Measurements from ENCODE around the gene IKZF1.

Gene IKZF1

DNA sequence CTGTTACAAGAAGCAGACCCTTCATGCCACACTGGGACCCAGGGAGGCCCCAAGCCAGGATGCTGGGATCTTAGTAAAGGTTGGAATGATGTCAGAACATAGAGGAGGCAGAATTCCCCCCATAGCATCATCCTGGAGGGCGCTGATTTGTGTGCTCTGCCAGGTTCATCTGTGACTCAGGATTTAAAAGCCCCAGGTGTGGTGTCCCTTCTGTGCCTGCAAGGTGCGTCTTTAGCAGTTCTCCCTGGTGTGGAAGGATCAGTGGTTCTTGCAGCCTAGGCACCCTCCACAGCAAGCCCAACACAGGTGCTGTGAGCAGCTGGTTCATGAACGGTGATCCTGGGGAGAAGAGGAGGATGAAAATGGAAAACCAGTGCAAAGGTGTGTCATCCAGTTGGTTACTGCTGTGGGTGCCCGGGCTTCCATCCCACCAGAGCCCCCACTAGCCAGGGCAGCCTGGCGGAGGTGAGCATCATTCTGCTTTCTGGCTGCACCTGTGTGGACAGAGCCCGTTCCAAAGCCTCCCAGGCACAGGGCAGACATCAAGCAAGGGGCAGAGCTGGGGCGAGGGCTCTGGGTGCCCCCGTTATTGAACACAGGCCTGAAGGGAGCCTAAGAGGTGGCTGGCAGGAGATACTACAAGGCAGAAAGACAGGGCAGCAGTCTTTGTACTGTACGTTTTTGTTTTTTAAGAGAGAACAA, 49.5 kb downstream of the IKZF1 start:
- no peak overlapping the region for H3K4me3 ChIP-seq
- H3K36me3 ChIP-seq: peaks cover 41 to 100% (median 93%) of the 10 kb centered on the region in 11 experiments
- H3K27ac ChIP-seq: peak overlapping the region in 5 of 11 experiments; percentile 20 to 96 (median 90); a peak in 9 of 22 replicates
- H3K4me1 ChIP-seq: peaks cover 30 to 100% (median 76%) of the 10 kb centered on the region in 10 experiments
- H3K9ac ChIP-seq: no peak overlapping the region
- H3K27me3 ChIP-seq: no peaks in the 10 kb centered on the region
- TF ChIP-seq Cebpa-rat (IDR thresholded peaks at IDR 0.05): no peak
- no peaks in the 10 kb centered on the region for H3K9me3 ChIP-seq (replicated peaks in 1 of 11)
- peak overlapping the region in 5 of 11 experiments; percentile 6 to 87 (median 81); a peak in 6 of 22 replicates for H3K4me2 ChIP-seq
- H4K20me1 ChIP-seq: peaks cover 15 to 73% (median 40%) of the 10 kb centered on the region in 11 experiments; a peak in 17 of 22 replicates

DNA sequence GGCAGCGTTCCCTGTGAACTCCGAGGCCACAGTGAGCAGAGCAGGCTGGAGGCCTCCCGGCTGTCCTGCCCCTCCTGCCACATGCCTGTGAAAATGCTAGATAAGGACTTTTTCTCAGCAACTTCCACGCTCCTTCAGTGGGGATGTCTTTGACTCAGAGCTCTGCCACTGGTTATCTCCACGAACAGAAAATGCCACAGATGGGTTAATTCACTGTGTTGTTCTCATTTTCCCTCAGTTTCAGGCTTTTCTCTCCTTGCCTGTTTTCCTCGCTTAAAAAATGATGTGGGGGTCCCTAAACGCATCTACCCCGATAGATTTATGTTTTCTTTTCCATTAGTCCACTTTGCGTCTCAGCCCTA, 51.3 kb downstream of the IKZF1 start:
- Histone ChIP-seq H3K4me1 (peaks cover 23 to 100% (median 68%) of the 10 kb centered on the region in 10 experiments), H3K9ac (peak overlapping the region in 7 of 11 experiments; percentile 10 to 75 (median 62); a peak in 12 of 22 replicates), H3K36me3 (peaks cover 53 to 100% (median 94%) of the 10 kb centered on the region in 11 experiments), H3K4me2 (peak overlapping the region in 7 of 11 experiments; percentile 49 to 87 (median 75); a peak in 13 of 22 replicates), H3K4me3 (peak overlapping the region in 1 of 10 experiments; percentile 11; a peak in 1 of 20 replicates), H4K20me1 (peaks cover 15 to 65% (median 33%) of the 10 kb centered on the region in 11 experiments; a peak in 17 of 22 replicates), H3K27me3 (no peaks in the 10 kb centered on the region), H3K27ac (peak overlapping the region in 9 of 11 experiments; percentile 29 to 96 (median 80); a peak in 17 of 22 replicates), H3K9me3 (replicated peaks in 1 of 11) (no peaks in the 10 kb centered on the region)
- no peak for TF ChIP-seq Cebpa-rat (IDR thresholded peaks at IDR 0.05)

DNA sequence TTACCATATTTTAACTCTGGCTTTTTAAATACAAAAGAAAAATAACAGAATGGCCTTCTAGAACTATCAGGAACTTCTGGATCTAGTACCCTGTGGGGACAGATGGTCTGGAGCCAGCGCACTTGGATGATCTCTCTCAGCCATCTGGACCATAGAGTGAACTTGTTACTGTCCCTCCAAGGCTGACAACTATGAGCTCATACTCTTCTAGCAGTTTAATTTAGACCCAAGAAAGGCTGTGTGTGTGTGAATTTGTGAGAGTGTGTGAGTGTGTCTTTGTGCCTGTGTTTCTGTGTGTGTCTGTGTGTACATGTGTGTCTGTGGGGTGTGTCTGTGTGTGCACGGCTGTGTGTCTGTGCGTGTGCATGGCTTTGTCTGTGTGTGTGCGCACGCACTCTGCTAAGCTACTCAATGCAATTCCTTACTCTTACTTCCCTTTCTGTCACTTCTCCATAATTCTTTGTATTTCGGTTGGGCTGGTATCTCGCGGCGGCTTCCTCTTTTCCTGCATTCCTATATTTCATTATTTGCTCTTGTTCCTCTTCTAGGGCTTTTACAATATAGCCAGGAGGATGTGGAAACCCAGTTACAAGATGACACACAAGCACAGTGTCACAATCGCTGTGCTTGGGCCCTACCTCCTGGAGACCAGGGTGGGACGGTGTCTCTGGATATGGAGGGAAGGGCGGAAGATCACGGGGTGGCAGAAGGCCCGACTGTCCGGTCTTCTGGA, 51.9 kb downstream of the IKZF1 start:
- Histone ChIP-seq H4K20me1 (peaks cover 15 to 61% (median 27%) of the 10 kb centered on the region in 11 experiments; a peak in 17 of 22 replicates), H3K27me3 (no peaks in the 10 kb centered on the region), H3K36me3 (peaks cover 57 to 100% (median 98%) of the 10 kb centered on the region in 11 experiments), H3K4me2 (peak overlapping the region in 8 of 11 experiments; percentile 10 to 87 (median 72); a peak in 14 of 22 replicates), H3K9ac (peak overlapping the region in 8 of 11 experiments; percentile 16 to 78 (median 72); a peak in 14 of 22 replicates), H3K4me3 (peak overlapping the region in 1 of 10 experiments; percentile 11; a peak in 1 of 20 replicates), H3K27ac (peak overlapping the region in 9 of 11 experiments; percentile 29 to 96 (median 87); a peak in 18 of 22 replicates), H3K4me1 (peaks cover 22 to 100% (median 65%) of the 10 kb centered on the region in 10 experiments), H3K9me3 (replicated peaks in 1 of 11) (no peaks in the 10 kb centered on the region)
- peak in 7 of 11 experiments; percentile 69 to 90 (median 84); a peak in 13 of 22 replicates for TF ChIP-seq Cebpa-rat (IDR thresholded peaks at IDR 0.05)

DNA sequence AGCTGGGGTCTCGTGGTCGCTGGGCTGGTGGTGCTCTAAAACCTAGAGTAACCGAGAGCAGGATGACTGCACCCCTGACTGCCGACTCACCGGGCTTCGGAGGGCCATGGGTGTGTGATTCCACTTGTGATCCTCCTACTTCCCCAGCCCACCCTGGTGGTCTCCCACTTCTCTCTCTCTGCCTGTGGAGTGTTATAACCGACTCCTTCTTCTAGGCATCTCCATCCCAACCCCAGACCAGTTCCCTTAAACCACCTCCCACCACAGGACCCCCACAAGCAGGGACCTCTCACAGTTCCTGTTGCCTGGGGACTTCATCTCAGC, 52.4 kb downstream of the IKZF1 start:
- Histone ChIP-seq H4K20me1 (peaks cover 11 to 55% (median 24%) of the 10 kb centered on the region in 11 experiments; a peak in 16 of 22 replicates), H3K9ac (peak overlapping the region in 8 of 11 experiments; percentile 16 to 78 (median 72); a peak in 13 of 22 replicates), H3K4me3 (no peak overlapping the region), H3K9me3 (replicated peaks in 1 of 11) (no peaks in the 10 kb centered on the region), H3K27ac (peak overlapping the region in 9 of 11 experiments; percentile 29 to 96 (median 87); a peak in 18 of 22 replicates), H3K4me1 (peaks cover 22 to 100% (median 65%) of the 10 kb centered on the region in 10 experiments), H3K27me3 (no peaks in the 10 kb centered on the region), H3K36me3 (peaks cover 58 to 100% (median 98%) of the 10 kb centered on the region in 11 experiments), H3K4me2 (peak overlapping the region in 8 of 11 experiments; percentile 10 to 84 (median 72); a peak in 14 of 22 replicates)
- TF ChIP-seq Cebpa-rat (IDR thresholded peaks at IDR 0.05): no peak

DNA sequence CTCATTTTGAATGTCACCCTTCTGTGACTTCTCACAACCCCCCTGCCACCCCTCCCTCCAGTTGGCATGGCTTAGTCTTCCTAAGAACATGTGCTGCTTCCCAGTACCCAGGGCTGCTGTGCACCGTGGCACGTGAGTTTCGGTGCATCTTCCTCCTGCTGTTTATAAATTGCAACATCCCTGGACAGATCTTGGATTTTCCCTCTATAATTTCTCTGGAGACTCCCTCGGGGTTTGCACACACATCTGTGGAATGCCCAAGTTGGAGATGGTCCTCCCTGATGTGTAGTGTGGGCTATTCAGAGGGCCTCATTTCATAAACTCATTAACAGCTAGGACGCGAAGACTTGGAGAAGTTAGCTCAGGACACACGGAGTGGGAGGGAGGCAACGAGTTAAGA, 52.9 kb downstream of the IKZF1 start:
- H3K4me2 ChIP-seq: peak overlapping the region in 5 of 11 experiments; percentile 70 to 84 (median 79); a peak in 10 of 22 replicates
- H3K9me3 ChIP-seq (replicated peaks in 1 of 11): no peaks in the 10 kb centered on the region

DNA sequence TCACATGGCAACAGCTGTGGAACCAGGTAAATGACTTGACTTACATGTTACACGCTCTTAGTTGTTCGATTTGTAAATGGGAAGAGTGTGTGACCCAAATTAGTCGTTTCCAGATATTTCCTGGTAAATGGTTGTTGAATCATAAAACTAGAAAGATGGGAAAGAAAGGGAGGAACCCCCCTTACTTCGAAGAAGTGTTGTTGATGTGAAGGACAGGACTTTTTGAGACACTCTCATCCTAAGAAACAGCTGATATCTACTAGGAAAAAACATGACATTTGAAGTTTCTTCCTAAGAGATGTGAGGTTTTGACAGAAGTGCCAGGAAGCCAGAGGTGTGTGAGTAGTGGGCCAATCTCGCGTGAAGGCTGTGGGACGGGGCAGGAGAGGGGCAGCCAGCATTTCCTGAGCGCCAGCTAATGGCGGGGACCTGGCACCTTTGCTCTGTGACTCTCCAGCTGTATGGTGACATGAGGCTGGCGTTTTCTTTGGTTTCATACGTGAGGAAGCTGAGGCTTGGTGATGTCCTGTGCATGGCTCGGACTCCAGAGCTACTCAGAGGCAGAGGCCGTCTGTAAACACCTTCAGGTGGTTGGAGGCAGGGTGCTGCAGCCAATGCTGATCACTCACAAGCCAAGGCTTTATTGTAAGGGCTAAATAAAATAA, 53.7 kb downstream of the IKZF1 start:
- TF ChIP-seq Cebpa-rat (IDR thresholded peaks at IDR 0.05): no peak
- Histone ChIP-seq H3K4me3 (no peak overlapping the region), H3K27me3 (no peaks in the 10 kb centered on the region), H3K9me3 (replicated peaks in 1 of 11) (0 out of 22 replicates have a peak, but pooled peaks cover 0 to 2% (median 0%) of the 10 kb centered on the region in 11 experiments), H3K4me1 (peaks cover 32 to 100% (median 73%) of the 10 kb centered on the region in 10 experiments), H3K27ac (peak overlapping the region in 9 of 11 experiments; percentile 33 to 96 (median 87); a peak in 16 of 22 replicates), H3K36me3 (peaks cover 62 to 100% (median 98%) of the 10 kb centered on the region in 11 experiments), H3K9ac (peak overlapping the region in 4 of 11 experiments; percentile 6 to 78 (median 22); a peak in 2 of 22 replicates), H3K4me2 (peak overlapping the region in 5 of 11 experiments; percentile 70 to 84 (median 79); a peak in 9 of 22 replicates), H4K20me1 (peaks cover 5 to 52% (median 29%) of the 10 kb centered on the region in 11 experiments; a peak in 18 of 22 replicates)

More for the DNA sequence above, 52.9 kb downstream of the IKZF1 start:
- TF ChIP-seq Cebpa-rat (IDR thresholded peaks at IDR 0.05): no peak
- Histone ChIP-seq H3K27me3 (no peaks in the 10 kb centered on the region), H3K4me3 (no peak overlapping the region), H3K4me1 (peaks cover 25 to 100% (median 66%) of the 10 kb centered on the region in 10 experiments), H3K27ac (peak overlapping the region in 8 of 11 experiments; percentile 23 to 96 (median 88); a peak in 14 of 22 replicates), H4K20me1 (peaks cover 9 to 54% (median 25%) of the 10 kb centered on the region in 11 experiments; a peak in 17 of 22 replicates), H3K36me3 (peaks cover 58 to 100% (median 98%) of the 10 kb centered on the region in 11 experiments), H3K9ac (peak overlapping the region in 4 of 11 experiments; percentile 71 to 78 (median 75); a peak in 6 of 22 replicates)

DNA sequence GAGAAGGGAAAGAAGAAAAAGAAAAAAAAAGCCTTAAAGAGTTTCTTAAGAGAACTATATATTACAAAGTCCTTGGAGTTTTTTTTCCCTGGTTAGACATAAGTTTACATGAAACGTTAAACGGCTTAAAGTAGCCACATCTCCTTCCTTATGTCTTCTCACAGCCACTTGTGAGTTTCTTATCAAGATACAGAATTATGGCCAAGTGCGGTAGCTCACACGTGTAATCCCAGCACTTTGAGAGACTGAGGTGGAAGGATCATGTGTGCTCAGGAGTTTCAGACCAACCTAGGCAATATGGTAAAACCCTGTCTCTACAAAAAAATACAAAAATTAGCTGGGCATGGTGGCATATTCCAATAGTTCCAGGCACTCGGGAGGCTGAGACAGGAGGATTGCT, 54.3 kb downstream of the IKZF1 start:
- peaks cover 4 to 49% (median 32%) of the 10 kb centered on the region in 11 experiments; a peak in 17 of 22 replicates for H4K20me1 ChIP-seq
- H3K4me3 ChIP-seq: no peak overlapping the region
- peak overlapping the region in 3 of 11 experiments; percentile 79 to 84 (median 81); a peak in 6 of 22 replicates for H3K4me2 ChIP-seq
- H3K9ac ChIP-seq: 0 out of 22 replicates have a peak overlapping the region, but pooled peaks of 1 of the 11 experiments have one; percentile 6
- no peak for TF ChIP-seq Cebpa-rat (IDR thresholded peaks at IDR 0.05)
- H3K4me1 ChIP-seq: peaks cover 34 to 98% (median 73%) of the 10 kb centered on the region in 10 experiments
- H3K27ac ChIP-seq: peak overlapping the region in 7 of 11 experiments; percentile 36 to 96 (median 90); a peak in 12 of 22 replicates
- H3K9me3 ChIP-seq (replicated peaks in 1 of 11): 0 out of 22 replicates have a peak, but pooled peaks cover 0 to 3% (median 0%) of the 10 kb centered on the region in 11 experiments
- peaks cover 62 to 100% (median 98%) of the 10 kb centered on the region in 11 experiments for H3K36me3 ChIP-seq
- no peaks in the 10 kb centered on the region for H3K27me3 ChIP-seq
